GM12872 (cell line): ENCODE results near the gene MKI67.

Experiments
- CTCF ChIP-seq: IDR thresholded peaks from 3 replicates; pipeline ENCODE4 v1.5.1; 2011; ENCODE audit warnings: low read depth, mild to moderate bottlenecking, low read length, moderate library complexity; ENCODE audit not compliant: insufficient read depth

The MKI67 gene

GRCh38 chr10:128070161-128070560 lies 56.1 kb downstream of the MKI67 start:
- no peak for TF ChIP-seq CTCF

DNA sequence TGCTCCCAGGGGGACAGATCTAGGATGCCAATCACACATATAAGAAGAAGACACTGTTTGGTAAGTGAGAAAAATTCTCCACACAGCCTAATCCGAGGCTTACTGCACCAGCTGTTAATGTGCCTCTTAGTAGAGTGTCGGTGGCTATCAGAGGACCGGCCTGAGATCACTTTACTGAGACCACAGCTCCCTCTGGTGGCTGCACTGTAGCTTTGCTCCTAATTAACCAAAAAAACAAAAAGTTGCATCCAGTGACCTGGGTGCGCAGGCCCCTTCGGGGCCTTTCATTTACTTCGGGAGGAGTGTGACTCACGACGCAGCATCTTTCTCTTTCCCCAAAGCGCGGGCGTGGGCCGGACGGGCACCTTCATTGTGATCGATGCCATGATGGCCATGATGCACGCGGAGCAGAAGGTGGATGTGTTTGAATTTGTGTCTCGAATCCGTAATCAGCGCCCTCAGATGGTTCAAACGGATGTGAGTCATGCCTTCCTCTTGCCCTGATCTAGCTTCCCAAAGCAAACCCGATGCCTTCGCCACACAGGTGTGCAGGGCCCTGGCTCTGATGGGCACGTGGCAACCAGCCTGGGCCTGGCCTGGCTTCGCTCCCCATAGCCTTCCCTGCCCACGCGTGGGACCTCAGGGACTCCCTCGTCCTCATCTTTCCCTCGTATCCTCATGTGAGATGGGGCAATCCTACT lies 56.7 kb downstream of the MKI67 start:
- peak; percentile 77 for TF ChIP-seq CTCF

DNA sequence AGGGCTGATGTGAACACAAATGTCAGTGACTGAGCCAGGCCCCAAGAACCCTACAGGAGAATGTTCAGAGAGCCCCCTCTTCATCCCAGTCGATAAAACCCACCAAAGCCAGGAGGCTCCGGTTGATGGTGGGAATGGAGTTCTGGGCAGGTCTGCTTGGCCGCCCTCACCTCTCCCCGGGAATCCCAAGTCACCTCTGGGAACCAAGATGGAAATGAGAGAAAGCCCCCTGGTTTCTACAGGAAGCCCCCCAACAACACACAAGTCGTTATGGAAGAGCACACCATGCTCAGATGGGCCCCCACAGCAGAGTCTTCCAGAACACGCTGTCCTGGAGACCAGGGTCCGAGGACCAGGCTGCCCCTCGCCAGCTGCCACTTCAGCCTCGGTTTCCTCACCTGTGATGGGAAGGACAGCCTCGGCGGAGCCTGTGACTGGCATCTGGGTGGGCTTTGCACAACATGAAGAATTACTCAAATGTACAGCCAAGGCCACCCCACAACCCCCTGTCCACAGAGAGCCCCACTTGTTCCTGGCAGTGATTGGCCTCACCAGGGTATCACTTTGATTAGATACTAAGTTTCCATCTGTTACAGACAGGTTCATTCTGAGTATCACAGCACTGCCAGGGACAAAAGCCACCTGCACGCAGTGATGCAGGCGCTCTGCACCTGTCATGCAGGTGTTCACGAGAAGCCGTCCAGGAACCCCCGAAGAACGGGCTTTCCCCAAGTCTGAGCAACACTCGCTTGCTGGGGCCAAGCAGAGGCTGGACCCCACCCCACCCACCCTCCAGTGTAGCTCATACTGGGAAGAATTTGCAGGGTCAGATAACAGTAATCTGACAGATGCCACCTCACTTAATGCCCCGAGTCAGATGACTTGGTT lies 57.6 kb downstream of the MKI67 start:
- TF ChIP-seq CTCF, result no peak

DNA sequence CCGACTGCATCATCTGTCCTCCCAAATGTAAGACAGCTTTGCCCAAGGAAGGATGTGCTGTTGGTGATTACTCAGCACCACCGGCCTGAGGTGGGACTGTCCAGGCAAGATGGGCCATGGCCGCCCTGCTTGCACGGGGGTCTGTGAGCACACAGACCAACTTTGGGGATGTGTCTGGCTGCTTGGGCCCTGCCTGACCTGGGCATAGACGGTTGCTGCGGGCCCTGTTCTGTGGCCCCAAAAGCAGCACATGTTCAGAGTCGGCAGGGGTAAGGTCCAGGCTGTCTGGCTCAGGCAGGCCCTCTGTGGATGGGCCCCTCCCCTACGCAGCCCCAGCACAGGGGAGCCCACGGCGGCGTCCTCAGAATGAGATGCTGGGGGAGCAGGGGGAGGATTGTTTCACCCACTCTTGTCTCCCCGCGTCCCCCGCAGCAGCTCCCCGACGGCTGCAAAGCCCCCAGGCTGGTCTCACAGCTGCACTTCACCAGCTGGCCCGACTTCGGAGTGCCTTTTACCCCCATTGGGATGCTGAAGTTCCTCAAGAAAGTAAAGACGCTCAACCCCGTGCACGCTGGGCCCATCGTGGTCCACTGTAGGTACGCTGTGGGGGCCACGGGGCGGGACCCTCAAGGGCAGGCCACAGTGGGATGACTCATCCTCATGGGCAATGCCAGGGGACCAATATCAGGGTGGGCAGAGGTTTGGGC lies 58.4 kb downstream of the MKI67 start:
- no peak for TF ChIP-seq CTCF

DNA sequence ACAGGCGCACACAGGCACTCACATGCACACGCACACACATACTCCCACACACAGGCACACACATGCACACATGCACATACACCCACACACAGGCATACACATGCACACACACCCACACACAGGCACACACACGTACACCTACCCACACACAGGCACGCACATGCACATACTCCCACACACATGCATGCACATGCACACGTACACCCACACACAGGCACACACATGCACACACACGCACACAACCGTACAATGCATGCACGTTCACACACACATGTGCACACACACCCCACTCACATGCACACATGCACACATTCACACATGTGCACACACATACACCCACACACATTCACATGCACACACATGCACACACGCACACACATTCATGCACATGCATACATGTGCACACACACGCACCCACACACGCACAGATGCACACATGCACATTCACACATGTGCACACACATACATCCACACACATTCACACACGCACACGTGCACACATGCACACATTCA lies 59.3 kb downstream of the MKI67 start:
- TF ChIP-seq CTCF, result no peak

GRCh38 chr10:128065881-128066534 lies 60.2 kb downstream of the MKI67 start:
- TF ChIP-seq CTCF, result no peak
